Measurements from ENCODE around the gene KCND3. TPM values are rescaled to one million over a fixed set of nuclear protein-coding genes. Genes with fewer than 3 reads are reported as not detected.
A peak's percentile ranks its signal among the peaks of the same experiment; 100 is the strongest.
"Not testable (repeated sequence)": the region's sequence is repeated elsewhere in the genome, so short reads cannot be mapped to it uniquely, and the experiment has no call there.

KCND3 gene
- total RNA-seq, 1 experiment from 2014 or later: not detected

GRCh38 chr1:111803951-111804350, 185.5 kb downstream of the KCND3 start:
- no TSS peak for BruUV-seq (replicated peaks)
- intact Hi-C loops (cut with micrococcal nuclease): no loop called here
- no peaks in the 10 kb centered on the region for H3K9me3 Mint-ChIP-seq (ENCODE audit: unreplicated experiment)
- ChIA-PET POLR2A (no interaction called here), CTCF (no interaction called here)
- no peak for DNase-seq (ENCODE audit: unreplicated experiment)
- peaks cover 40% of the 10 kb centered on the region for H3K27me3 Mint-ChIP-seq (ENCODE audit: insufficient read depth, unreplicated experiment)
- H3K36me3 Mint-ChIP-seq (ENCODE audit: insufficient read depth, unreplicated experiment): no peaks in the 10 kb centered on the region
- H3K4me3 Mint-ChIP-seq (ENCODE audit: unreplicated experiment): no peak overlapping the region
- no peak for TF ChIP-seq CTCF (IDR thresholded peaks at IDR 0.05; ENCODE audit: unreplicated experiment)
- no peaks in the 10 kb centered on the region for H3K4me1 Mint-ChIP-seq (ENCODE audit: insufficient read depth, unreplicated experiment)
- H3K27ac Mint-ChIP-seq (ENCODE audit: low read depth, unreplicated experiment): no peak overlapping the region

- no peak overlapping the region for H3K4me3 Mint-ChIP-seq (ENCODE audit: unreplicated experiment)
- TF ChIP-seq CTCF (IDR thresholded peaks at IDR 0.05; ENCODE audit: unreplicated experiment): no peak
- no TSS peak for BruUV-seq (replicated peaks)
- H3K4me1 Mint-ChIP-seq (ENCODE audit: insufficient read depth, unreplicated experiment): no peaks in the 10 kb centered on the region
- H3K27me3 Mint-ChIP-seq (ENCODE audit: insufficient read depth, unreplicated experiment): peaks cover 40% of the 10 kb centered on the region
- H3K27ac Mint-ChIP-seq (ENCODE audit: low read depth, unreplicated experiment): no peak overlapping the region
- intact Hi-C loops (cut with micrococcal nuclease): no loop called here
- H3K36me3 Mint-ChIP-seq (ENCODE audit: insufficient read depth, unreplicated experiment): no peaks in the 10 kb centered on the region
- POLR2A ChIA-PET: no interaction called here
- CTCF ChIA-PET: interaction anchor here (0.8 to 0.9 kb wide), 2 partner anchors 34 to 189 kb away, joined by 3 read pairs; no protein-coding TSS in a partner anchor
- no peak for DNase-seq (ENCODE audit: unreplicated experiment)
- no peaks in the 10 kb centered on the region for H3K9me3 Mint-ChIP-seq (ENCODE audit: unreplicated experiment)
Measured at GRCh38 chr1:111802984-111803383, 186.5 kb downstream of the KCND3 start.

- CTCF ChIA-PET: interaction anchor here (0.9 kb wide), 1 partner anchor 190 kb away, joined by 3 read pairs; no protein-coding TSS in a partner anchor
- POLR2A ChIA-PET: no interaction called here
- H3K4me1 Mint-ChIP-seq (ENCODE audit: insufficient read depth, unreplicated experiment): no peaks in the 10 kb centered on the region
- H3K36me3 Mint-ChIP-seq (ENCODE audit: insufficient read depth, unreplicated experiment): no peaks in the 10 kb centered on the region
- H3K27ac Mint-ChIP-seq (ENCODE audit: low read depth, unreplicated experiment): no peak overlapping the region
- intact Hi-C loops (cut with micrococcal nuclease): no loop called here
- H3K4me3 Mint-ChIP-seq (ENCODE audit: unreplicated experiment): no peak overlapping the region
- peaks cover 38% of the 10 kb centered on the region for H3K27me3 Mint-ChIP-seq (ENCODE audit: insufficient read depth, unreplicated experiment)
- no TSS peak for BruUV-seq (replicated peaks)
- no peaks in the 10 kb centered on the region for H3K9me3 Mint-ChIP-seq (ENCODE audit: unreplicated experiment)
- TF ChIP-seq CTCF (IDR thresholded peaks at IDR 0.05; ENCODE audit: unreplicated experiment): no peak
- no peak for DNase-seq (ENCODE audit: unreplicated experiment)
Measured at GRCh38 chr1:111802110-111802509, 187.4 kb downstream of the KCND3 start.

- intact Hi-C loops (cut with micrococcal nuclease): no loop called here
- BruUV-seq (replicated peaks): no TSS peak
- ChIA-PET POLR2A (no interaction called here), CTCF (interaction anchor here (0.7 kb wide), 1 partner anchor 14 kb away, joined by 3 read pairs; no protein-coding TSS in a partner anchor)
- no peak overlapping the region for H3K27ac Mint-ChIP-seq (ENCODE audit: low read depth, unreplicated experiment)
- peak; percentile 4 for DNase-seq (ENCODE audit: unreplicated experiment)
- H3K36me3 Mint-ChIP-seq (ENCODE audit: insufficient read depth, unreplicated experiment): no peaks in the 10 kb centered on the region
- H3K9me3 Mint-ChIP-seq (ENCODE audit: unreplicated experiment): no peaks in the 10 kb centered on the region
- no peak overlapping the region for H3K4me3 Mint-ChIP-seq (ENCODE audit: unreplicated experiment)
- TF ChIP-seq CTCF (IDR thresholded peaks at IDR 0.05; ENCODE audit: unreplicated experiment): no peak
- H3K27me3 Mint-ChIP-seq (ENCODE audit: insufficient read depth, unreplicated experiment): peaks cover 30% of the 10 kb centered on the region
- no peaks in the 10 kb centered on the region for H3K4me1 Mint-ChIP-seq (ENCODE audit: insufficient read depth, unreplicated experiment)
Measured at GRCh38 chr1:111801071-111801850, 188.2 kb downstream of the KCND3 start.

GRCh38 chr1:111799722-111800121, 189.7 kb downstream of the KCND3 start:
- H3K36me3 Mint-ChIP-seq (ENCODE audit: insufficient read depth, unreplicated experiment); H3K27ac Mint-ChIP-seq (ENCODE audit: low read depth, unreplicated experiment); H3K4me3 Mint-ChIP-seq (ENCODE audit: unreplicated experiment); H3K4me1 Mint-ChIP-seq (ENCODE audit: insufficient read depth, unreplicated experiment); CTCF ChIA-PET; POLR2A ChIA-PET; intact Hi-C loops (cut with micrococcal nuclease); H3K9me3 Mint-ChIP-seq (ENCODE audit: unreplicated experiment); BruUV-seq (replicated peaks); DNase-seq (ENCODE audit: unreplicated experiment): not testable (repeated sequence)
- H3K27me3 Mint-ChIP-seq (ENCODE audit: insufficient read depth, unreplicated experiment): peaks cover 16% of the 10 kb centered on the region

Measured in MCF 10A (cell line).